SK-N-MC (cell line): ENCODE data around the gene APBA2.

Experiments used
- EZH2 ChIP-seq: fragments of 200-600 bp; sonication (generic); IDR thresholded peaks from one replicate; pipeline ENCODE4 v1.6.1; 2017; ENCODE audit warnings: antibody characterized with exemption
- POLR2AphosphoS5 ChIP-seq: IDR thresholded peaks from 2 replicates; pipeline ENCODE4 v1.6.1; 2012; ENCODE audit warnings: mild to moderate bottlenecking, low read depth, low read length, borderline replicate concordance

DNA sequence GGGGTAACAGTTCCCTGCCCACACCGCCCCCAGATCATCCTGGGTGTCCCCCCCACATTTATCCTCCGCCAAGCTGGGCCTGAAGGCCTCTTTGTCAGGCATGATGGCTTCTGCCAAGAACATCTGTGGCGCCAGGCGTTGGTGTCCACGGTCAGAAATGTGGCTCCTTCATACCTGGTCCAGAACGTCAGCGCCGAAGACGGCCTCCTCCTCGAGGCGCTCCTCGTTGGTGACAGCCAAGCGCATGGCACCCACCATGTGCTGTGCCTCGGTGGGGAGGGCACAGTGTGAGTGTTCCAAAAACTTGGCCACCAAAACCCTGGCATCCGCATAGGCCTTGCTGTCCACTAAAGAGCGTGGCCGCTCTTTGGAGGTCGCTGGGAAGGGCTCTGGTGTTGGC is 237.4 kb downstream of the APBA2 start:
- TF ChIP-seq EZH2 = no peak
- TF ChIP-seq POLR2AphosphoS5 = no peak
